ENCODE results near the gene KRTAP10-1.

Gene KRTAP10-1

GRCh38 chr21:44528634-44528995 is 11.4 kb downstream of the KRTAP10-1 start:
- no peak for DNase-seq

- DNase-seq: no peak
Measured at GRCh38 chr21:44527983-44528633, 11.9 kb downstream of the KRTAP10-1 start.

- no peak for DNase-seq
Measured at GRCh38 chr21:44527156-44527982, 12.6 kb downstream of the KRTAP10-1 start.

GRCh38 chr21:44526096-44526997 is 13.6 kb downstream of the KRTAP10-1 start:
- DNase-seq: no peak

GRCh38 chr21:44525391-44526095 is 14.5 kb downstream of the KRTAP10-1 start:
- DNase-seq: no peak

- no peak for DNase-seq
Measured at GRCh38 chr21:44524414-44525371, 15.3 kb downstream of the KRTAP10-1 start.

- no peak for DNase-seq
Measured at GRCh38 chr21:44523567-44524413, 16.2 kb downstream of the KRTAP10-1 start.

- no peak for DNase-seq
Measured at GRCh38 chr21:44522753-44523204, 17.2 kb downstream of the KRTAP10-1 start.

GRCh38 chr21:44521928-44522752 is 17.9 kb downstream of the KRTAP10-1 start:
- DNase-seq: no peak

- DNase-seq: no peak
Measured at GRCh38 chr21:44521301-44521927, 18.6 kb downstream of the KRTAP10-1 start.

GRCh38 chr21:44520326-44521300 is 19.4 kb downstream of the KRTAP10-1 start:
- DNase-seq: peak in 1 of 56 donors; percentile 11

- DNase-seq: no peak
Measured at GRCh38 chr21:44519346-44520325, 20.4 kb downstream of the KRTAP10-1 start.

GRCh38 chr21:44518686-44519085 is 21.3 kb downstream of the KRTAP10-1 start:
- no peak for DNase-seq

GRCh38 chr21:44517175-44517899 is 22.7 kb downstream of the KRTAP10-1 start:
- DNase-seq: peak in 19 of 56 donors; percentile 9 to 87 (median 31)
